GM19467 (cell line): ENCODE measurements around the gene OTOP3.
A peak's percentile ranks its signal among the peaks of the same experiment; 100 is the strongest.

Experiments
- ATAC-seq: cut with Tn5 transposase; IDR thresholded peaks from one replicate; pipeline ENCODE4 v1.9.1; 2021; ENCODE audit warnings: mild to moderate bottlenecking, moderate library complexity; ENCODE audit not compliant: unreplicated experiment

Gene OTOP3

GRCh38 chr17:74937064-74938051 is 1.7 kb downstream of the OTOP3 start:
- ATAC-seq: no peak

- ATAC-seq: no peak
Measured at GRCh38 chr17:74938194-74938950, 2.7 kb downstream of the OTOP3 start.

- no peak for ATAC-seq
Measured at GRCh38 chr17:74939534-74939933, 3.8 kb downstream of the OTOP3 start.

GRCh38 chr17:74941128-74941725 is 5.5 kb downstream of the OTOP3 start:
- ATAC-seq: no peak

- no peak for ATAC-seq
Measured at GRCh38 chr17:74943808-74944522, 8.3 kb downstream of the OTOP3 start.

- peak; percentile 46 for ATAC-seq
Measured at GRCh38 chr17:74945543-74945942, 9.8 kb downstream of the OTOP3 start.

- no peak for ATAC-seq
Measured at GRCh38 chr17:74946641-74947040, 10.9 kb downstream of the OTOP3 start.

- ATAC-seq: no peak
Measured at GRCh38 chr17:74947041-74947754, 11.5 kb downstream of the OTOP3 start.

GRCh38 chr17:74949455-74950115 is 13.9 kb downstream of the OTOP3 start:
- no peak for ATAC-seq

GRCh38 chr17:74950207-74950606 is 14.5 kb downstream of the OTOP3 start:
- no peak for ATAC-seq

GRCh38 chr17:74951065-74951464 is 15.4 kb downstream of the OTOP3 start:
- no peak for ATAC-seq

- ATAC-seq: no peak
Measured at GRCh38 chr17:74951680-74952421, 16.2 kb downstream of the OTOP3 start.

- ATAC-seq: no peak
Measured at GRCh38 chr17:74952431-74953133, 16.9 kb downstream of the OTOP3 start.

- ATAC-seq: no peak
Measured at GRCh38 chr17:74953134-74953687, 17.5 kb downstream of the OTOP3 start.

GRCh38 chr17:74954115-74954514 is 18.4 kb downstream of the OTOP3 start:
- no peak for ATAC-seq

GRCh38 chr17:74954665-74955421 is 19.1 kb downstream of the OTOP3 start:
- no peak for ATAC-seq

- no peak for ATAC-seq
Measured at GRCh38 chr17:74956093-74956492, 20.4 kb downstream of the OTOP3 start.
